ENCODE results near the gene TAF12. TPM values are rescaled to one million over a fixed set of nuclear protein-coding genes. Genes with fewer than 3 reads are reported as not detected.
"Not testable (repeated sequence)": the region's sequence is repeated elsewhere in the genome, so short reads cannot be mapped to it uniquely, and the experiment has no call there.

The TAF12 gene
- 10 to 100 TPM; 10.9 to 24.1 (median 19.6) TPM for total RNA-seq

- 0% methylated on average over 27 to 38 of the region's 49 CpGs for WGBS, 2 donors
- peak; percentile 96 to 98 for ATAC-seq (ENCODE audit: low FRiP score in 2 of 2)
- peak; percentile 93 to 97 for DNase-seq
- Histone ChIP-seq H3K27me3 (no peaks in the 10 kb centered on the region), H3K27ac (peak within 1 kb of the TSS; percentile 88 to 97 (median 94)), H3K4me1 (peaks cover 24 to 44% (median 35%) of the 10 kb centered on the region in 4 donors), H3K9me3 (no peaks in the 10 kb centered on the region), H3K4me3 (peak within 1 kb of the TSS; percentile 70 to 86 (median 81)), H3K36me3 (no peaks in the 10 kb centered on the region)
- TF ChIP-seq POLR2AphosphoS5 (IDR thresholded peaks at IDR 0.05) (peak; percentile 97 to 98), POLR2A (IDR thresholded peaks at IDR 0.05) (peak; percentile 60 to 99 (median 94)), EP300 (IDR thresholded peaks at IDR 0.05) (peak in 1 of 4 donors; percentile 26)
- TF ChIP-seq, protein P1, sequence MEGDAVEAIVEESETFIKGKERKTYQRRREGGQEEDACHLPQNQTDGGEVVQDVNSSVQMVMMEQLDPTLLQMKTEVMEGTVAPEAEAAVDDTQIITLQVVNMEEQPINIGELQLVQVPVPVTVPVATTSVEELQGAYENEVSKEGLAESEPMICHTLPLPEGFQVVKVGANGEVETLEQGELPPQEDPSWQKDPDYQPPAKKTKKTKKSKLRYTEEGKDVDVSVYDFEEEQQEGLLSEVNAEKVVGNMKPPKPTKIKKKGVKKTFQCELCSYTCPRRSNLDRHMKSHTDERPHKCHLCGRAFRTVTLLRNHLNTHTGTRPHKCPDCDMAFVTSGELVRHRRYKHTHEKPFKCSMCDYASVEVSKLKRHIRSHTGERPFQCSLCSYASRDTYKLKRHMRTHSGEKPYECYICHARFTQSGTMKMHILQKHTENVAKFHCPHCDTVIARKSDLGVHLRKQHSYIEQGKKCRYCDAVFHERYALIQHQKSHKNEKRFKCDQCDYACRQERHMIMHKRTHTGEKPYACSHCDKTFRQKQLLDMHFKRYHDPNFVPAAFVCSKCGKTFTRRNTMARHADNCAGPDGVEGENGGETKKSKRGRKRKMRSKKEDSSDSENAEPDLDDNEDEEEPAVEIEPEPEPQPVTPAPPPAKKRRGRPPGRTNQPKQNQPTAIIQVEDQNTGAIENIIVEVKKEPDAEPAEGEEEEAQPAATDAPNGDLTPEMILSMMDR (IDR thresholded peaks at IDR 0.05): peak; percentile 19 to 75 (median 59)
These were observed at the start of gene TAF12 for GRCh38 chr1:28642847-28643635. TSS of gene TAF12 (minus strand) at chr1:28643067. CDS start at chr1:28622081, 20,986 bp downstream.

- H3K27me3 ChIP-seq; ATAC-seq (ENCODE audit: low FRiP score in 2 of 2); H3K4me3 ChIP-seq; H3K9me3 ChIP-seq; H3K4me1 ChIP-seq; DNase-seq; H3K27ac ChIP-seq: not testable (repeated sequence)
- 90 to 93% methylated on average over 1 of the region's 1 CpG for WGBS, 2 donors
- peaks cover 13 to 56% (median 29%) of the 10 kb centered on the region in 4 donors for H3K36me3 ChIP-seq
These were observed 48.8 kb upstream of the TAF12 start for GRCh38 chr1:28691627-28692026.

GRCh38 chr1:28684937-28685336 lies 42.1 kb upstream of the TAF12 start:
- no peak for TF ChIP-seq POLR2AphosphoS5 (IDR thresholded peaks at IDR 0.05)
- no peak for TF ChIP-seq EP300 (IDR thresholded peaks at IDR 0.05)
- TF ChIP-seq POLR2A (IDR thresholded peaks at IDR 0.05): no peak
- TF ChIP-seq, protein P1 (IDR thresholded peaks at IDR 0.05): no peak
- Histone ChIP-seq H3K4me1 (no peaks in the 10 kb centered on the region), H3K27ac (no peak overlapping the region), H3K9me3 (no peaks in the 10 kb centered on the region), H3K27me3 (no peaks in the 10 kb centered on the region), H3K36me3 (peaks cover 0 to 41% (median 19%) of the 10 kb centered on the region in 4 donors), H3K4me3 (no peak overlapping the region)
- ATAC-seq (ENCODE audit: low FRiP score in 2 of 2) (no peak), DNase-seq (no peak)
- 81 to 89% methylated on average over 4 of the region's 4 CpGs for WGBS, 2 donors

GRCh38 chr1:28682840-28683239 lies 40.0 kb upstream of the TAF12 start:
- ATAC-seq (ENCODE audit: low FRiP score in 2 of 2): no peak
- H3K27me3 ChIP-seq: no peaks in the 10 kb centered on the region
- no peak overlapping the region for H3K27ac ChIP-seq
- H3K9me3 ChIP-seq: no peaks in the 10 kb centered on the region
- DNase-seq: no peak
- H3K36me3 ChIP-seq: peaks cover 0 to 41% (median 17%) of the 10 kb centered on the region in 4 donors
- TF ChIP-seq POLR2A (IDR thresholded peaks at IDR 0.05): no peak
- TF ChIP-seq, protein P1 (IDR thresholded peaks at IDR 0.05): no peak
- no peak for TF ChIP-seq POLR2AphosphoS5 (IDR thresholded peaks at IDR 0.05)
- no peak for TF ChIP-seq EP300 (IDR thresholded peaks at IDR 0.05)
- WGBS, 2 donors: 90 to 94% methylated on average over 6 of the region's 6 CpGs
- no peak overlapping the region for H3K4me3 ChIP-seq
- no peaks in the 10 kb centered on the region for H3K4me1 ChIP-seq

- no peak overlapping the region for H3K27ac ChIP-seq
- no peak for DNase-seq
- TF ChIP-seq POLR2A (IDR thresholded peaks at IDR 0.05) (no peak), EP300 (IDR thresholded peaks at IDR 0.05) (no peak), POLR2AphosphoS5 (IDR thresholded peaks at IDR 0.05) (no peak)
- TF ChIP-seq, protein P1 (IDR thresholded peaks at IDR 0.05): no peak
- peaks cover 0 to 35% (median 11%) of the 10 kb centered on the region in 4 donors for H3K36me3 ChIP-seq
- H3K4me3 ChIP-seq: no peak overlapping the region
- 92 to 93% methylated on average over 4 of the region's 4 CpGs for WGBS, 2 donors
- ATAC-seq (ENCODE audit: low FRiP score in 2 of 2): no peak
- H3K27me3 ChIP-seq: no peaks in the 10 kb centered on the region
- H3K9me3 ChIP-seq: no peaks in the 10 kb centered on the region
- no peaks in the 10 kb centered on the region for H3K4me1 ChIP-seq
These were observed 37.3 kb upstream of the TAF12 start for GRCh38 chr1:28680151-28680550.
